ENCODE measurements around the gene UST.

GRCh38 chr6:149102324-149102723, 355.5 kb downstream of the UST start:
- TF ChIP-seq EZH2 (IDR thresholded peaks at IDR 0.05; ENCODE audit: borderline replicate concordance): no peak
- TF ChIP-seq CTCF (IDR thresholded peaks at IDR 0.05; ENCODE audit: poor library complexity): no peak
- no peak for TF ChIP-seq EZH2phosphoT487 (IDR thresholded peaks at IDR 0.05; ENCODE audit: low read depth, severe bottlenecking, unreplicated experiment)
